ENCODE data around the gene SLC13A5. TPM values are rescaled to one million over a fixed set of nuclear protein-coding genes. Genes with fewer than 3 reads are reported as not detected.

Gene SLC13A5
- total RNA-seq, 1 experiment from 2014 or later, result 3.1 TPM

DNA sequence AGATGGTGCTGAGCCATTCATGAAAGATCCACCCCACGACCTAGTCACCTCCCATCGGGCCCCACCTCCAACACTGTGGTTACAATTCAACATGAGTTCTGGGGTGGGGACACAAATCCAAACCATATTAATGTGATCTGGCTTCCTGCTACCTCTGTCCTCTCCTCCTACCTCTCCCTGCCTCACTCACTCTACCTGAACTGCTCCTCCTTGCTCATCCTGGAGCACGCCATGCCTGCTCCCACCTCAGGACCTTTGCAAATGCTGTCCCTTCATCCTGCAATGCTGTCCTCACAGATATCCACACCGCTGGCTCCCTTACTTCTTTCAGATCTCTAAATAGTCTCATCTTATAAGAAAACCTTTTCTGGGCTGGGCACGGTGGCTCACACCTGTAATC is 10.8 kb upstream of the SLC13A5 start:
- CTCF ChIA-PET, result no interaction called here

DNA sequence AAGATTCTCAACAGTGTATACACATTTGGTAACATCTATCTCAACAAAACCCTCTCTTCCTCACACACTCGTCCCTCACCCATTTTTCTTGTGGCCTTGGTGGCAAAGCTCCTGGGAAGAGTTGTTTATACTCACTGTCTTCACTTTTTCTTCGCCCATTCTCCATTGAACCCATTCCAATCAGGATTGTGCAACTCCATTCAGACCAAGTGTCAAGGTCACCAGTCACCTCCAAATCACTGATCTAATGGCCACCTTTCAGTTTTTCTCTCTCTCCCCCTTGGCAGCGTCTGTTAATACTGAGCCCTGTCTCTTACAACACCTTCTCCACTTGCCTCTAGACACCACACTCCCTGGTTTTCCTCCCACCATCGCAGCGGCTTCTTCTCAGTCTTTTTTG is 8.6 kb upstream of the SLC13A5 start:
- Mint-ChIP-seq H3K9me3 (ENCODE audit: low read depth, unreplicated experiment) (peaks cover 4% of the 10 kb centered on the region), H3K27me3 (ENCODE audit: unreplicated experiment) (peaks cover 67% of the 10 kb centered on the region)
- BruUV-seq (replicated peaks), result no TSS peak

More for the DNA sequence above, 10.8 kb upstream of the SLC13A5 start:
- H3K36me3 Mint-ChIP-seq (ENCODE audit: insufficient read depth, unreplicated experiment), result no peaks in the 10 kb centered on the region
- intact Hi-C loops (cut with micrococcal nuclease; ENCODE audit: unreplicated experiment), result no loop called here
- peaks cover 74% of the 10 kb centered on the region for H3K27me3 Mint-ChIP-seq (ENCODE audit: unreplicated experiment)
- H3K27ac Mint-ChIP-seq (ENCODE audit: unreplicated experiment), result no peak overlapping the region
- TF ChIP-seq, protein P1, sequence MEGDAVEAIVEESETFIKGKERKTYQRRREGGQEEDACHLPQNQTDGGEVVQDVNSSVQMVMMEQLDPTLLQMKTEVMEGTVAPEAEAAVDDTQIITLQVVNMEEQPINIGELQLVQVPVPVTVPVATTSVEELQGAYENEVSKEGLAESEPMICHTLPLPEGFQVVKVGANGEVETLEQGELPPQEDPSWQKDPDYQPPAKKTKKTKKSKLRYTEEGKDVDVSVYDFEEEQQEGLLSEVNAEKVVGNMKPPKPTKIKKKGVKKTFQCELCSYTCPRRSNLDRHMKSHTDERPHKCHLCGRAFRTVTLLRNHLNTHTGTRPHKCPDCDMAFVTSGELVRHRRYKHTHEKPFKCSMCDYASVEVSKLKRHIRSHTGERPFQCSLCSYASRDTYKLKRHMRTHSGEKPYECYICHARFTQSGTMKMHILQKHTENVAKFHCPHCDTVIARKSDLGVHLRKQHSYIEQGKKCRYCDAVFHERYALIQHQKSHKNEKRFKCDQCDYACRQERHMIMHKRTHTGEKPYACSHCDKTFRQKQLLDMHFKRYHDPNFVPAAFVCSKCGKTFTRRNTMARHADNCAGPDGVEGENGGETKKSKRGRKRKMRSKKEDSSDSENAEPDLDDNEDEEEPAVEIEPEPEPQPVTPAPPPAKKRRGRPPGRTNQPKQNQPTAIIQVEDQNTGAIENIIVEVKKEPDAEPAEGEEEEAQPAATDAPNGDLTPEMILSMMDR (IDR thresholded peaks at IDR 0.05; ENCODE audit: unreplicated experiment), result no peak
- no peak for DNase-seq
- BruUV-seq (replicated peaks), result no TSS peak
- H3K4me3 Mint-ChIP-seq (ENCODE audit: low read depth, unreplicated experiment), result no peak overlapping the region
- no peaks in the 10 kb centered on the region for H3K4me1 Mint-ChIP-seq (ENCODE audit: low read depth, unreplicated experiment)
- peaks cover 2% of the 10 kb centered on the region for H3K9me3 Mint-ChIP-seq (ENCODE audit: low read depth, unreplicated experiment)

DNA sequence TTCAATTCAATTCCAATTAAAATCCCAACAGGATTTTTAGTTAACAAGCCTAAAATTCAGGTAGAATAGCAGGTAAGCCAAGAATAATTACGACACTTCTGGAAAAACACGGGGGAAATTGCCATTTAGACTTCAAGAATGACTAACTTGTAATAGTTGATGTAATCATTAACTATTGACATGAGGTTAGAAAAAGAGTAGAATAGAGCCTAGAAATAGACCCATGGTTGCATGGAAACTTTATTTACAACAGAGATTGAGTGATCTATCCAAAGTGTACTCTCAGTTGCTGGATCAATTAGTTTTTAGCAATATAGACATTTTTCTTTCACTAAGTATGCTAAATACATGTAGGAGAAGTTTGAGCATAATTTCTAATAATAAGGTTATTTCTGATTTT is 3.6 kb upstream of the SLC13A5 start:
- H3K27ac Mint-ChIP-seq (ENCODE audit: unreplicated experiment), result no peak overlapping the region
- DNase-seq, result no peak
- peaks cover under 1% of the 10 kb centered on the region for H3K4me1 Mint-ChIP-seq (ENCODE audit: low read depth, unreplicated experiment)
- H3K9me3 Mint-ChIP-seq (ENCODE audit: low read depth, unreplicated experiment), result peaks cover 2% of the 10 kb centered on the region
- H3K27me3 Mint-ChIP-seq (ENCODE audit: unreplicated experiment), result peaks cover 37% of the 10 kb centered on the region
- TF ChIP-seq, protein P1 (IDR thresholded peaks at IDR 0.05; ENCODE audit: unreplicated experiment), result no peak
- H3K4me3 Mint-ChIP-seq (ENCODE audit: low read depth, unreplicated experiment), result no peak overlapping the region
- CTCF ChIA-PET, result no interaction called here
- BruUV-seq (replicated peaks), result no TSS peak
- intact Hi-C loops (cut with micrococcal nuclease; ENCODE audit: unreplicated experiment), result no loop called here
- no peaks in the 10 kb centered on the region for H3K36me3 Mint-ChIP-seq (ENCODE audit: insufficient read depth, unreplicated experiment)

More for the DNA sequence above, 8.6 kb upstream of the SLC13A5 start:
- Mint-ChIP-seq H3K36me3 (ENCODE audit: insufficient read depth, unreplicated experiment) (no peaks in the 10 kb centered on the region), H3K4me3 (ENCODE audit: low read depth, unreplicated experiment) (no peak overlapping the region), H3K27ac (ENCODE audit: unreplicated experiment) (no peak overlapping the region), H3K4me1 (ENCODE audit: low read depth, unreplicated experiment) (no peaks in the 10 kb centered on the region)
- CTCF ChIA-PET, result no interaction called here
- intact Hi-C loops (cut with micrococcal nuclease; ENCODE audit: unreplicated experiment), result no loop called here
- TF ChIP-seq, protein P1 (IDR thresholded peaks at IDR 0.05; ENCODE audit: unreplicated experiment), result no peak
- no peak for DNase-seq

DNA sequence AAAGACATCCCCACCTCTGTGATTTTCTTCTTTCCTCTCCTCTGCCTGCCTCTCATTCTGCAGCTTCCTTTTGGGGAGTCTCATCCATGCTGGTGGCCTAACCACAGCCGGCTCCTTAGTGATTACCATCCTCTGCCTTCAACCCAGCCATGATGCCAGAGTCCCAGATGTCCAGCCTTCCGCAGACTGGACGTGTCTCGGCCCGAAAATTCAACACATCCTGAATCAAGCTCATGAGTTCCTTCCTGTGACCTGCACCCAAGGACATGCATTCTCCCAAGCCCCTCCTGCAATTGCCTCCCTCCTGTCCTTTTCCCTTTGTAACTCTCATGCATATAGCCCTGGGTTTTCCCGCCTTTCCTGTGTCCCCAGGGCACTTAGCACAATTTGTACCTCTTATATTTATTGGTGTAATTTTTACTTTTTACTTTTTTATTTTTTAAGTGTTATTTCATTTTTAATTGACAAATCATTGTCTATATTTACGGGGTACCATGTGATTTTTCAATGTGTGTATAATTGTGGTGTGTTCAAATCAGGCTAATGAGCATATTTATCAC is 1.2 kb upstream of the SLC13A5 start:
- H3K4me1 Mint-ChIP-seq (ENCODE audit: low read depth, unreplicated experiment), result peaks cover 9% of the 10 kb centered on the region
- CTCF ChIA-PET, result no interaction called here
- intact Hi-C loops (cut with micrococcal nuclease; ENCODE audit: unreplicated experiment), result no loop called here
- BruUV-seq (replicated peaks), result no TSS peak
- peaks cover 18% of the 10 kb centered on the region for H3K27me3 Mint-ChIP-seq (ENCODE audit: unreplicated experiment)
- DNase-seq, result no peak
- peaks cover 5% of the 10 kb centered on the region for H3K36me3 Mint-ChIP-seq (ENCODE audit: insufficient read depth, unreplicated experiment)
- TF ChIP-seq, protein P1 (IDR thresholded peaks at IDR 0.05; ENCODE audit: unreplicated experiment), result no peak
- H3K4me3 Mint-ChIP-seq (ENCODE audit: low read depth, unreplicated experiment), result no peak overlapping the region
- peaks cover 2% of the 10 kb centered on the region for H3K9me3 Mint-ChIP-seq (ENCODE audit: low read depth, unreplicated experiment)
- no peak overlapping the region for H3K27ac Mint-ChIP-seq (ENCODE audit: unreplicated experiment)
